KOPT-K1 (cell line): ENCODE measurements around the gene SMYD3.

Experiments used
- H3K27ac ChIP-seq: fragments of 200-600 bp; sonication (generic); 2 replicates; pipeline ENCODE4 v1.5.1; 2016; ENCODE audit warnings: antibody characterized with exemption, mild to moderate bottlenecking, low read depth, low read length; ENCODE audit not compliant: poor library complexity, severe bottlenecking
- H3K36me3 ChIP-seq: fragments of 200-600 bp; sonication (generic); 2 replicates; pipeline ENCODE4 v1.5.1; 2017; ENCODE audit warnings: antibody characterized with exemption, mild to moderate bottlenecking, low read length, moderate library complexity; ENCODE audit not compliant: insufficient read depth
- H3K9me3 ChIP-seq: fragments of 200-600 bp; sonication (generic); 2 replicates; pipeline ENCODE4 v1.5.1; 2017; ENCODE audit warnings: antibody characterized with exemption, low read length, mild to moderate bottlenecking; ENCODE audit not compliant: insufficient read depth, poor library complexity, severe bottlenecking

Gene SMYD3

DNA sequence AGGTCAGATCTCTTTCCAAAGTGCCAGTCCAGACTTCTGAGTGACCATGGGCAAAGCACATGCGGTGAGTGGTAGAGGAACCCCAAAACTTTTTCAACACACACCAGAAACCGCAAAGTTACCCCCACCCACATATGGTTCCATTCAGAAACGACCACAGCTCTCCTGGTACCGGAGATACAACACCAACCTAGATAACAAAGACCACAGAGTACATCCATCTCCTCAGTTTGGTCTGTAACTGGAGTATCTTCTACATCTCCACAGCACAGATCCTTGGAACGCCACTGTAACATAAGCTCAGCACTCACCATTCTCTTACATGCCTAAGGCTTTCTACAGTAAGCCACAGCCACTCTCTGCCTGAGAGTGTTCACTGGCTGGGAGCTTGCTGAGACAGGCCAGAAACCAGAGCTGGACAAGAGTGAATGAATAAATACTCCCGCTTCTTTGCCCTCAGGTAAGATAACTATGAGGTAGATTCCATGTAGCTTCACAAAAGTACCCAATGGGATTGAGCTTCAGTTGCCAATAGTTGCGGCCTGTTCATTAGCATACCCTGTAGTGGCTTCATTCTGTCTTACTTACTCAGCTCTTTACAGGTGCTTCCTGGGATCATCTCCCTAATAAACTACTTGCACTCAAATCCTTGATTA is 81.8 kb downstream of the SMYD3 start:
- H3K27ac ChIP-seq: no peak overlapping the region
- no peaks in the 10 kb centered on the region for H3K36me3 ChIP-seq
- peaks cover 15% of the 10 kb centered on the region for H3K9me3 ChIP-seq

DNA sequence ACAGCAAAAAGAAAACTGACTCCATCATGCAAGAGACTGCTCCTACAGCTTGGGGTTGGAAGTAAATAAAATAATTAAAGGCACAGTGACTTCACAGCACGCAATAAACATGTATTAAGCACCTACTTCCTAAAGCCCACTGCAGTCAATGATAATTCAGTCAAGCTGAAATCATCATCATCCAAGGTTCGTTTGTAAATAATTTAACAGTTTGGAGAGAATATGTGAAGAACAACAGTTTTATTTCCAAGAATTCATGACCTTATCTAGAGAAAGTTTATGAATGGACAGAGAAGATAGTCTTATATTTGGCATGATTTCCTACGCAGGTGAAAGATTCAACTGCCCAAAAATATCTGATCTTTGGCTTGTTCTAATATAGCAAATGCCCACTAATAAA is 86.8 kb downstream of the SMYD3 start:
- Histone ChIP-seq H3K9me3 (peaks cover 33% of the 10 kb centered on the region), H3K36me3 (peaks cover 13% of the 10 kb centered on the region; the same call in 1 of the 2 replicates), H3K27ac (no peak overlapping the region)

DNA sequence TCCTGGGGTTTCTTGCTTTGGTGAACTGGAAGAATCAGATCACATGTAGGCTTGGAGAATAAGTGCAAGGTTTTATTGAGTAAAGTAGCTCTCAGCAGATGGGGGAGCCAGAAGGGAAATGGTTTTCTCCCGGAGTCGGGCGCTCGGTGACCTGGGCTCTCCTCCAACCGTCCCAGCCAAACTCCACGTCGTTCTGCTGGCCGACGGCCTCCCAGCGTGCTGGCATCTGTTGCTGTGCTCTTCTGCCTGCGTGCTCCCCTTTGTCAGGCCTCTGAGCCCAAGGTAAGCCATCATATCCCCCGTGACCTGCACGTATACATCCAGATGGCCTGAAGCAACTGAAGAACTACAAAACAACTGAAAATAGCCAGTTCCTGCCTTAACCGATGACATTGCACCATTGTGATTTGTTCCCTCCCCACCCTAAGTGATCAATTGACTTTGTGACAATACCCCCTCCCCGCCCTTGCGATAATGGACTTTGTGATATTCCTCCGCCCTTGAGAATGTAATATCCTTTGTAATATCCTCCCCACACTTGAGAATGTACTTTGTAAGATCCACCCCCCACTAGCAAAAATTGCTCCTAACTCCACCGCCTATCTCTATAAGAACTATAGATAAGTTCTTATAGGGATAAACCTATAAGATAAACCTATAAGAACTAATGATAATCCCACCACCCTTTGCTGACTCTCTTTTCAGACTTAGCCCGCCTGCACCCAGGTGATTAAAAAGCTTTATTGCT is 88.3 kb downstream of the SMYD3 start:
- Histone ChIP-seq H3K27ac (no peak overlapping the region), H3K9me3 (peaks cover 33% of the 10 kb centered on the region), H3K36me3 (peaks cover 13% of the 10 kb centered on the region; the same call in 1 of the 2 replicates)

DNA sequence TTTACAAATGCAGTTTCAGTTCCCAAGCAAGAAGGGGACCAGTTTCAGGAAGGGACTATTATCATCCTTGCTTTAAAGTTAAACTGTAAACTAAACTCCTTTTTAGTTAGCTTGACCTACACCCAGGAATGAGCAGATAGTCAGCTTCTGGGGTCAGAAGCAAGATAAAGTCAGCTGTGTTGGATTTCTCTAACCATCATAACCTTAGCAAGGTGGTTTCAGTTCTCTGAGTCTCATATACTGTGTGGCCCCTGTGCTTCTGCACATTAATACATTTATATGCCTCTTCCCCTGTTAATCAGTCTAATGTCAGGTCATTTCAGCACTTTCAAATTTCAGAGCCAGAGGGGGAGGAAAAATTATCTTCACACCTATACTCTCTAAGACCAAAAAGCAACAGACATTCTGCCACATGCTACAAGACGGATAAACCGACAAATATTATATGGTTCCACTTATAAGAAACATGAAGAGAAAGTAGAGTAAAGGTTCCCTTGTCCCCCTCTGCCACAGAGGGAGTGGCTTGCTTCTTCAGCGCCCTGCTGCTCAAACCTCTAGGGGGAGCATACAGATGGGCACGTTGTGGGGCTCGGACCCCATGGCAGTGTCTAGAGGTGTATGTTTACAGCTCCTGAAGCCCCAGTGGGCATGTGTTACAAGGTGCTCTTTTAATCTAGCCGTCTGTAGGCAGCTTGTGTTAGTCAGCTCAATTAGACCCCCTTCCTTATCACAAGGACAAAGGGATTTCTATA is 89.1 kb downstream of the SMYD3 start:
- no peak overlapping the region for H3K27ac ChIP-seq
- H3K9me3 ChIP-seq: peaks cover 35% of the 10 kb centered on the region
- H3K36me3 ChIP-seq: peaks cover 13% of the 10 kb centered on the region; the same call in 1 of the 2 replicates

DNA sequence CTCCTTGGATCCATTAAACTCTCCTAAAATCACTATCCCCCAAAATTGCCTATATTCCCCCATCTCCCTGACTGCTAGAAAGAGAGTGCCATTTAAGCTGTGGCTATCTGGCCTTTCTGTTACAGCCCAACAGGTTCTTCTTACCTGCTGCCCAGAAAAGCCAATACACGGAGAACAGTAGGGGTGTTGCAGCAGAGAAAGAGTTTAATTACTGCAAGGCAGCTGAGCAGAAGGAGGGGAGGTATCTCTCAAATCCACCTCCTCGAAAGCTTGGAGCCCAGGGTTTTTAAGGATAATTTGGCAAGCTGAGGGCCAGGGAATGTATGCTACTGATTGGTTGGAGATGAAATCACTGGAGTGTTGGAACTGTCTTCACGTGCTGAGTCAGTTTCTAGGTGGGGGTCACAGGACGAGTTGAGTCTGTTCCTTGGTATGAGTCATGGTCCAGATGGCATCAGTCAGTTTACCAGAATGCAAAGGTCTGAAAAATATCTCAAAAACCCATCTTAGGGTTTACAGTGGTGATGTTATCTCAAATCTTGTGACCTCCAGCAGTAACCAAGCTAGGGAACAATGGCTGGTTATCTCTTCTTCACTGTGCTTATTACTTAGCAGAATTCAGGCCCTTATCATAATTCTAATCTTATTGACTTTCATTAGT is 89.8 kb downstream of the SMYD3 start:
- Histone ChIP-seq H3K27ac (no peak overlapping the region), H3K9me3 (peaks cover 40% of the 10 kb centered on the region)

DNA sequence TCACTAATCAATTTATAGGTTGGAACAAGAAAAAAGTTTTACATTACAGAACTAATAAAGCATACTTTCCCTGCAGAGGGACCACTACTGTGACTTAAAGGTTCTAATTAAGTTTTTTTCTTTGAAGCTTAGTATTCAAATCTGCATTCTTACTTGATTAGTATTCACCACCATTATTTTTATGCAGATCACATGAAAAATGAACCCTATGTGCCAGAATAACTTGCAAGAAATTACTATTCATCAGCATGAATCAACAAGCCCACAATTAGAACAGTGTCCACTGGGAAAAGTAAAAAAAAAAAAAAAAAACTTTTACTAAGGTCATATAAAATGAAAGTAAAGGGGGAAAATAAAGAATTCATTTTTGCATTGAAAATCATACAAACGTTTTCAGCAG is 90.8 kb downstream of the SMYD3 start:
- peaks cover 46% of the 10 kb centered on the region for H3K9me3 ChIP-seq
- no peak overlapping the region for H3K27ac ChIP-seq
- peaks cover 13% of the 10 kb centered on the region; the same call in 1 of the 2 replicates for H3K36me3 ChIP-seq

More for the DNA sequence above, 89.8 kb downstream of the SMYD3 start:
- H3K36me3 ChIP-seq: peaks cover 13% of the 10 kb centered on the region; the same call in 1 of the 2 replicates

DNA sequence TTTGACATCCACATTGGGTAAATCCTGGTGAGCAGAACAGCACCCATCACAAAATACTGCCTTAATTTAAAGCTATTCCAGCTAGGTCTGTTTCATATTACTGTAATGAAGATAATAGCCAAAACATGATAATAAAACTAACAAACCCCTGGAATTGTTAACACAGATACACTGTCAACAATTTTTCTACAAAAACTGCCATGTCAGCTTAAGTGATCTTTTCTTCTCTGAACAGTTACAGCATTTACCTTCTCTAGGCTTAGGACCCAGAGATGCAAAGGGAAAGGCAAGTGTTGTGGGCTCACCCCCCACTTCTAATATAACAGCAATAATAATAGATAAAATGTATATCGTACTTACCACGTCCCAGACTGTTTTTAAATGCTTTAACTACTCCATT is 92.1 kb downstream of the SMYD3 start:
- Histone ChIP-seq H3K36me3 (peaks cover 13% of the 10 kb centered on the region; the same call in 1 of the 2 replicates), H3K27ac (no peak overlapping the region), H3K9me3 (peaks cover 46% of the 10 kb centered on the region)

DNA sequence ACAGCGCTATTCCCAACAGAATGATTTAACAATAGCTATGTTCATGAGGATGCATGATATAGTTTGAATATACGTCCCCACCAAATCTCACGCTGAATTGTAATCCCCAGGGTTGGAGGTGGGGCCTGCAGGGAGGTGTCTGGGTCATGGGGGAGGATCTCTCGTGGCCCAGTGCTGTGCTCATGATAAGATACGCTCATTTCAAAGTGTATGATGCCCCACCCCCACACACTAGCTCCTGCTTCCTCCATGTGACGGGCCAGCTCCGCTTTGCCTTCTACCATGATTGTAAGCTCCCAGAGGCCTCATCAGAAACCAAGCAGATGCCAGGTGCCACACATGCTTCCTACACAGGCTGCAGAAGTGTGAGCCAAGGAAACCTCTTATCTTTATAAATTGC is 93.6 kb downstream of the SMYD3 start:
- H3K36me3 ChIP-seq: peaks cover 5% of the 10 kb centered on the region; the same call in 1 of the 2 replicates
- no peak overlapping the region for H3K27ac ChIP-seq
- peaks cover 32% of the 10 kb centered on the region for H3K9me3 ChIP-seq

DNA sequence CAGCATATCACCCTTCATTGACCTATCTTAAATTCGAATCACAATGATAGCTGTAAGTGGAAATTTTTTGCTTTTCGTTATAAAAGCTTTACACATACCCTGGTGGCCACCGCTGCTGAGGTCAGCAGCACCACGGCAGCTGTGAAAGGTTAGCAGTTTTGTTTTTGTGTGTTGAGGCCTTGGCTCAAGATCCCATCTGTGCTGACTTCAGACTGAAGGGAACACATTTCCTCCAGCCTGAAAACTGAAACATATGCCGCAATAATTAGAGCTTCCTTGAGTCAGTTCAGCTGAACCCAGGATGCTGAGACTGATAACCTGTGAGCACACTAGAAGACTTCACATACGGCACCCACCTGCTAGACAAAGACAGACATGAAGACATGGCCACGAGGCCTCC is 103.0 kb downstream of the SMYD3 start:
- Histone ChIP-seq H3K9me3 (no peaks in the 10 kb centered on the region), H3K27ac (no peak overlapping the region), H3K36me3 (no peaks in the 10 kb centered on the region)

DNA sequence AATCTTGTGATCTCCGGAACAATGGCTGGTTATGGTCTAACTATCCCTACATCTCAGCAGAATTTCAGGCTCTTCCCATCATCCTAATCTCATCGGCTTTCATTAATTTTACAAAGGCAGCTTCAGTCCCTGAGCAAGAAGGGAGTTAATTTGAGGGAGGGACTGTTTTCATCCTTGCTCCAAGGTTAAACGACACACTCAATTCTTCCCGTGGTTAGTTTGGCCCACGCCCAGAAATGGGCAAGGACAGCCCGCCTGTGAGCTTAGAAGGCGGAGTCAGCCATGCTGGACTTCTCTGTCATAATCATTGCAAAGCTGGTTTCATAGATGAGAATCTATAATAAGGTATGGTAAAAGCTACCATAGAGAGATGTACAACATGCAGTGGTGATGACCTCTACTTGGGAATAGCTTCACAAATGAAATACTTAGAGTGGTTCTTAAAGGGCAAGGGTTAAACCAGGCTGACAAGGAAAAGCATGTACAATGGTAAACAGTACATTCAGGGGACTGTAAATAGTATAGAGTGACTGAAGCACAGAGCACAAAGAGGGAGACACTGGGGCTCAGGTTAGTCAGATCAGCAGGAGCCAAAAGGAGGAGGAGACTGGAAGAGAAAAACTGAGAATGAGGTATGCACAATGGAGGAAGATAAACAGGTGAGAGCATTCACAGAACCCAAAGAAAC is 108.8 kb downstream of the SMYD3 start:
- Histone ChIP-seq H3K36me3 (no peaks in the 10 kb centered on the region), H3K9me3 (no peaks in the 10 kb centered on the region), H3K27ac (no peak overlapping the region)

DNA sequence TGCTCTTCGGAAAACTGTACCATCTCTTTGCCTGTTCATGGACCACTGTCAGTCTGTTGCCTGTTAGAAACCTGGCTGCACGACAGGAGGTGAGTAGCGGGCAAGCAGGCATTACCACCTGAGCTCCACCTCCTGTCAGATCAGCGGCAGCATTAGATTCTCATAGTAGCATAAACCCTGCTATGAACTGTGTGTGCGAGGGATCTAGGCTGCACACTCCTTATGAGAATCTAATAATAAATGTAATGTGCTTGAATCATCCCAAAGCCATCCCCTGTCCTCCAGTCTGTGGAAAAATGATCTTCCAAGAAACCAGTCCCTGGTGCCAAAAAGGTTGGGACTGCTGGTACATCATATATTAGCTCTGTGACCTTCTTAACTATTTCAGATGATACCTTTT is 110.0 kb downstream of the SMYD3 start:
- H3K27ac ChIP-seq: no peak overlapping the region
- H3K9me3 ChIP-seq: peaks cover 4% of the 10 kb centered on the region
- H3K36me3 ChIP-seq: no peaks in the 10 kb centered on the region

DNA sequence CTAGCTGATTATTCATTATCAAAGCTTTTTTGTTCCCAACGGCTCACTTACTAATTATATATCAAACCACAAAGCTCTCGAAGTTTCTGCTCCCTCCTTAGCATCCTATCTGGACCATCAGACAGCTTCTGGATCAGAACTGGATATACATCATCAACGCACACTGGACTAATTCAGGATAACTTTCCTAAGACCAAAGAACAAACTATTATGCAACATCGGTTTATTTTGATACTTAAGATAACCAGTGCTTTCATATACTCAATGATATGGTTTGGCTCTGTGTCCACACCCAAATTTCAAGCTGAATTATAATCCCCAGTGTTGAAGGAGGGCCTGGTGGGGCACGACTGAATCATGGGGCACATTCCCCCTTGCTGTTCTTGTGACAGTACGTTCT is 110.8 kb downstream of the SMYD3 start:
- H3K9me3 ChIP-seq: peaks cover 11% of the 10 kb centered on the region
- no peak overlapping the region for H3K27ac ChIP-seq
- H3K36me3 ChIP-seq: no peaks in the 10 kb centered on the region

DNA sequence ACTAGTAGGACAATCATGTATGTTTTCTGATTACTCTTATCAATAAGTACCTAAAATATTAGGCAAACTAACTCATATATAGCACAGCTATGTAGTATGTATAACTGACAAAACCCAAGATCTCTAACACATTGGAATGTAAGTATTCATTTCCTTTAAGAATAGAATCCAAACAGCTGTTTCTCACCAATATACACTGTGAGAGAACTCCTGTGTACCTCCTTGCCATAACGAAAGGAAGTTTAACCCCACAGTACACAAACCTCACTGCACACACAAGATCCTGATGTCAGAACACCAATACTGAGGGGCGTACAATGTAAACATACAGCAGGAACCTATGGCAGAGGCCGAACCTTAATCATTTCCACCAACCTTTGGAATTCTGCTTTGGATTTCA is 113.0 kb downstream of the SMYD3 start:
- H3K9me3 ChIP-seq: peaks cover 20% of the 10 kb centered on the region
- no peaks in the 10 kb centered on the region for H3K36me3 ChIP-seq
- H3K27ac ChIP-seq: no peak overlapping the region

DNA sequence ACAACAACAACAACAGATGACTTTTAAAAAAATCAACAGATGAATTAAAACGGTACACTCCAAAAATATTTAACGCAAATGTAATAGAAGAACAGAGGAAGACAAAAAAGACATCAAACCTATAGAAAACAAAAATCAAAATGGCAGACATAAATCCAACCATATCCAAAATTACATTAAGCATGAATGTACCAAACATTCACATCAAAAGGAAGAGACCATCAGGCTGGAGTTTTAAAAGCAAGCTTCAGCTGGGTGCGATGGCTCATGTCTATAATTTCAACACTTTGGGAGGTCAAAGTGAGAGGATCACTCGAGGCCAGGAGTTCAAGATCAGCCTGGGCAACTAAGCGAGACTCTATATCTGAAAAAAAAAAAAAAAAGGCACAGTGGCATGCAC is 116.2 kb downstream of the SMYD3 start:
- H3K36me3 ChIP-seq: no peaks in the 10 kb centered on the region
- peaks cover 20% of the 10 kb centered on the region for H3K9me3 ChIP-seq
- H3K27ac ChIP-seq: no peak overlapping the region
